H1 (cell line): ENCODE data around the gene SNTN. TPM values are rescaled to one million over a fixed set of nuclear protein-coding genes. Genes with fewer than 3 reads are reported as not detected.

Experiments used
- CTCF ChIA-PET: fragments of 300-600 bp; sonication (Branson Sonifier 250); formaldehyde crosslinking; loops from one replicate; lab custom pipeline; 2021; ENCODE audit not compliant: partially characterized antibody; lab: Charles Lee
- POLR2A ChIA-PET: fragments of 300-600 bp; sonication (Branson Sonifier 250); formaldehyde crosslinking; loops from one replicate; lab custom pipeline; 2021; ENCODE audit warnings: inconsistent platforms; ENCODE audit not compliant: partially characterized antibody; lab: Charles Lee
- DNase-seq, 2 experiments: peaks; one replicate each; pipeline versions ENCODE4 v3.0.0 to v3.0.0-alpha.2; 2010 to 2022; ENCODE audit warnings: low spot score in 2 of 2, low read depth in 1 of 2, mixed read lengths in 1 of 2
- FAIRE-seq: peaks from 2 replicates; lab custom pipeline; 2011; peaks lifted over from hg19 to GRCh38; lab: Jason Lieb, UNC
- H2AFZ ChIP-seq: 2 replicates; pipeline ENCODE4 v1.8.1; 2012; ENCODE audit warnings: low read length, inconsistent platforms
- H2AK5ac ChIP-seq: 2 replicates; pipeline ENCODE4 v1.6.1; 2013; ENCODE audit warnings: low read depth, low read length
- H2BK120ac ChIP-seq: replicated peaks from 2 replicates; pipeline ENCODE3; 2013; ENCODE audit warnings: low read depth, low read length, inconsistent platforms
- H2BK12ac ChIP-seq: 2 replicates; pipeline ENCODE4 v1.6.1; 2013; ENCODE audit warnings: low read depth, low read length
- H2BK15ac ChIP-seq: 2 replicates; pipeline ENCODE4 v1.6.1; 2013; ENCODE audit warnings: low read length
- H2BK20ac ChIP-seq: 2 replicates; pipeline ENCODE4 v1.6.1; 2013; ENCODE audit warnings: low read length
- H2BK5ac ChIP-seq: 2 replicates; pipeline ENCODE4 v1.6.1; 2013; ENCODE audit warnings: low read depth, low read length
- H3K14ac ChIP-seq: 2 replicates; pipeline ENCODE4 v1.6.1; 2013; ENCODE audit warnings: inconsistent platforms; ENCODE audit not compliant: insufficient read length
- H3K18ac ChIP-seq: 2 replicates; pipeline ENCODE4 v1.6.1; 2013; ENCODE audit warnings: low read length; ENCODE audit errors: extremely low read depth
- H3K23ac ChIP-seq: 2 replicates; pipeline ENCODE4 v1.6.1; 2013; ENCODE audit warnings: inconsistent platforms; ENCODE audit not compliant: insufficient read length
- H3K23me2 ChIP-seq: 2 replicates; pipeline ENCODE4 v1.6.1; 2013; ENCODE audit warnings: low read depth, low read length
- H3K27ac ChIP-seq: 2 replicates; pipeline ENCODE4 v1.6.1; 2011; ENCODE audit warnings: low read depth, low read length, inconsistent platforms
- H3K27me3 ChIP-seq, 4 experiments: replicated peaks in 1 of 4; 1 replicate in 1 of 4; 2 replicates in 3 of 4; pipeline versions ENCODE4 v1.6.1 to v1.8.1; 2011 to 2013; ENCODE audit warnings: low read length in 3 of 4, mild to moderate bottlenecking in 3 of 4, inconsistent platforms in 2 of 4, mixed read lengths in 2 of 4, moderate library complexity in 1 of 4; ENCODE audit not compliant: control insufficient read depth in 3 of 4, insufficient read depth in 3 of 4; ENCODE audit errors: extremely low read depth in 1 of 4
- H3K36me3 ChIP-seq, 4 experiments: 2 replicates each; pipeline versions ENCODE4 v1.6.1 to v1.8.1; 2011 to 2013; ENCODE audit warnings: mild to moderate bottlenecking in 4 of 4, low read length in 3 of 4, moderate library complexity in 2 of 4, control low read depth in 1 of 4, inconsistent platforms in 1 of 4; ENCODE audit not compliant: insufficient read depth in 4 of 4, control insufficient read depth in 2 of 4
- H3K4ac ChIP-seq: replicated peaks from 2 replicates; pipeline ENCODE3; 2013; ENCODE audit warnings: low read length, low read depth, mixed read lengths, inconsistent platforms; ENCODE audit not compliant: insufficient read length
- H3K4me1 ChIP-seq, 4 experiments: replicated peaks in 1 of 4; 1 replicate in 1 of 4; 2 replicates in 3 of 4; pipeline versions ENCODE4 v1.6.1 to v1.8.1; 2011 to 2013; ENCODE audit warnings: low read length in 3 of 4, inconsistent platforms in 2 of 4, mixed read lengths in 1 of 4; ENCODE audit not compliant: insufficient read depth in 4 of 4, control insufficient read depth in 3 of 4
- H3K4me2 ChIP-seq, 2 experiments: 2 replicates each; pipeline versions ENCODE4 v1.6.1 to v1.8.1; 2011 to 2013; ENCODE audit warnings: low read depth in 2 of 2, low read length in 2 of 2, control low read depth in 1 of 2, inconsistent platforms in 1 of 2, mild to moderate bottlenecking in 1 of 2; ENCODE audit not compliant: insufficient read depth in 1 of 2
- H3K4me3 ChIP-seq, 4 experiments: fragments of 200-600, 300-600 bp in 1 of 4; sonication (generic), shearing (Covaris generic), sonication (Bioruptor Twin) in 1 of 4; 2 replicates each; pipeline versions ENCODE4 v1.5.1 to v1.8.1; 2011 to 2016; ENCODE audit warnings: low read length in 4 of 4, low read depth in 3 of 4, control low read depth in 2 of 4, inconsistent platforms in 2 of 4, mild to moderate bottlenecking in 2 of 4, mixed read lengths in 1 of 4, moderate library complexity in 1 of 4; ENCODE audit not compliant: insufficient read depth in 2 of 4; ENCODE audit errors: extremely low read depth in 1 of 4
- H3K56ac ChIP-seq: replicated peaks from 2 replicates; pipeline ENCODE3; 2013; ENCODE audit warnings: low read depth, mild to moderate bottlenecking, mixed read lengths, low read length, inconsistent platforms; ENCODE audit not compliant: insufficient read length
- H3K79me1 ChIP-seq: 2 replicates; pipeline ENCODE4 v1.6.1; 2013; ENCODE audit warnings: low read depth, low read length, control low read depth
- H3K79me2 ChIP-seq, 2 experiments: 2 replicates each; pipeline versions ENCODE4 v1.6.1 to v1.8.1; 2012 to 2013; ENCODE audit warnings: low read length in 2 of 2, mild to moderate bottlenecking in 2 of 2, inconsistent platforms in 1 of 2; ENCODE audit not compliant: insufficient read depth in 2 of 2, control insufficient read depth in 1 of 2
- H3K9ac ChIP-seq, 4 experiments: replicated peaks in 1 of 4; 1 replicate in 1 of 4; 2 replicates in 3 of 4; pipeline versions ENCODE4 v1.6.1 to v1.8.1; 2011 to 2013; ENCODE audit warnings: low read depth in 3 of 4, low read length in 3 of 4, control low read depth in 2 of 4, mild to moderate bottlenecking in 2 of 4, moderate library complexity in 2 of 4, inconsistent platforms in 1 of 4; ENCODE audit errors: extremely low read depth in 1 of 4
- H3K9me3 ChIP-seq, 2 experiments: 2 replicates each; pipeline versions ENCODE4 v1.6.1 to v1.8.1; 2012 to 2013; ENCODE audit warnings: mild to moderate bottlenecking in 2 of 2, moderate library complexity in 2 of 2, control low read depth in 1 of 2, inconsistent platforms in 1 of 2, low read depth in 1 of 2, low read length in 1 of 2, mixed read lengths in 1 of 2; ENCODE audit not compliant: insufficient read depth in 2 of 2
- H4K20me1 ChIP-seq, 2 experiments: replicated peaks in 1 of 2; 2 replicates each; pipeline versions ENCODE3 to v1.8.1; 2011 to 2013; ENCODE audit warnings: inconsistent platforms in 2 of 2, low read length in 2 of 2, mild to moderate bottlenecking in 1 of 2; ENCODE audit not compliant: insufficient read depth in 2 of 2, control insufficient read depth in 1 of 2
- H4K5ac ChIP-seq: 2 replicates; pipeline ENCODE4 v1.6.1; 2013; ENCODE audit warnings: low read length, low read depth, mixed read lengths, inconsistent platforms; ENCODE audit not compliant: insufficient read length
- H4K8ac ChIP-seq: 2 replicates; pipeline ENCODE4 v1.8.0; 2013; ENCODE audit warnings: mild to moderate bottlenecking, moderate library complexity, low read length, inconsistent platforms; ENCODE audit not compliant: insufficient read depth; ENCODE audit errors: extremely low read depth
- H4K91ac ChIP-seq: replicated peaks from 2 replicates; pipeline ENCODE3; 2013; ENCODE audit warnings: low read length, mixed read lengths, inconsistent platforms; ENCODE audit not compliant: insufficient read length
- BCL11A ChIP-seq, 2 experiments: IDR thresholded peaks; one replicate each; pipeline ENCODE4 v1.6.1; 2011; ENCODE audit warnings: low read depth in 2 of 2, low read length in 2 of 2, mild to moderate bottlenecking in 2 of 2
- CTBP2 ChIP-seq: IDR thresholded peaks from 2 replicates; pipeline ENCODE4 v1.7.0; 2011; ENCODE audit warnings: borderline replicate concordance, mild to moderate bottlenecking, moderate library complexity, mixed read lengths, low read length; ENCODE audit not compliant: insufficient read depth, insufficient read length
- CTCF ChIP-seq, 3 experiments: IDR thresholded peaks; 1 replicate in 2 of 3; 2 replicates in 1 of 3; pipeline versions ENCODE4 v1.5.1 to v1.6.1; 2011; ENCODE audit warnings: low read length in 3 of 3, mild to moderate bottlenecking in 3 of 3, inconsistent platforms in 2 of 3, low read depth in 1 of 3, moderate library complexity in 1 of 3; ENCODE audit not compliant: insufficient read depth in 1 of 3; ENCODE audit errors: control extremely low read depth in 1 of 3
- NRF1 ChIP-seq: IDR thresholded peaks from 2 replicates; pipeline ENCODE4 v1.6.1; 2011; ENCODE audit warnings: mild to moderate bottlenecking, low read depth, low read length, improper control_type of control experiment
- SP1 ChIP-seq: IDR thresholded peaks from 2 replicates; pipeline ENCODE4 v1.6.1; 2011; ENCODE audit warnings: low read depth, low read length
- SP4 ChIP-seq: IDR thresholded peaks from 2 replicates; pipeline ENCODE4 v1.6.1; 2012; ENCODE audit warnings: low read length, inconsistent platforms
- WGBS, 2 experiments: shearing (Covaris generic) in 1 of 2; methylation state at CpG; one replicate each; pipeline versions ENCODE4 v1.1.6 to v1.1.7; 2013 to 2015; ENCODE audit warnings: low lambda C conversion rate in 2 of 2, mixed read lengths in 2 of 2, inconsistent platforms in 1 of 2, low coverage in 1 of 2, missing lambda C conversion rate in 1 of 2; ENCODE audit not compliant: insufficient replicate concordance in 2 of 2, insufficient coverage in 1 of 2, insufficient read length in 1 of 2; ENCODE audit errors: extremely low coverage in 1 of 2, missing lambda C conversion rate in 1 of 2; 5-methylcytosine and 5-hydroxymethylcytosine counted together
- polyA plus RNA-seq, 7 experiments: library from polyadenylated mRNA; depleted of rRNA in 3 of 7; stranded (reverse) in 5 of 7; unstranded in 2 of 7; fragments of >200 nt in 5 of 7; fragments of 200-250 nt in 2 of 7; gene quantifications; 1 replicate in 5 of 7; 2 replicates in 1 of 7; 4 replicates in 1 of 7; pipeline versions ENCODE4 v1.2.1 to v1.2.3, GENCODE V29; 2011 to 2013; ENCODE audit warnings: missing spikeins in 2 of 7, mixed read lengths in 2 of 7
- total RNA-seq: library from RNA; stranded (reverse); fragmentation: NEBNext Ultra II Directional; extraction: Animal tissue kit (Norgen Biotek cat#: 25700); gene quantifications from 2 replicates; pipeline ENCODE4 v1.2.1, GENCODE V29; 2021

Gene SNTN
- total and polyA plus RNA-seq, 2 of the 8 experiments (the other 6 are each of a cell fraction or from before 2014, with no cell fraction given) = not detected

GRCh38 chr3:63609408-63609807, 43.1 kb upstream of the SNTN start:
- Histone ChIP-seq H3K79me1 (no peaks in the 10 kb centered on the region), H2AK5ac (no peak overlapping the region), H3K9me3 (no peaks in the 10 kb centered on the region), H3K4me3 (no peak overlapping the region), H3K23me2 (no peaks in the 10 kb centered on the region), H4K5ac (no peak overlapping the region), H3K9ac (no peak overlapping the region), H3K56ac (no peak overlapping the region), H3K27me3 (no peaks in the 10 kb centered on the region), H2BK5ac (no peak overlapping the region), H4K20me1 (no peaks in the 10 kb centered on the region), H3K27ac (no peak overlapping the region), H3K79me2 (no peaks in the 10 kb centered on the region), H4K91ac (no peak overlapping the region), H2AFZ (no peak overlapping the region), H3K36me3 (no peaks in the 10 kb centered on the region), H3K4me2 (no peak overlapping the region), H2BK12ac (no peak overlapping the region), H2BK20ac (no peak overlapping the region), H3K14ac (no peak overlapping the region), H3K18ac (no peak overlapping the region), H2BK120ac (no peak overlapping the region), H3K4me1 (peaks cover 0 to 4% (median 0%) of the 10 kb centered on the region in 4 experiments; a peak in 1 of 7 replicates), H3K23ac (no peak overlapping the region), H2BK15ac (no peak overlapping the region), H4K8ac (no peak overlapping the region), H3K4ac (no peak overlapping the region)
- no peak for DNase-seq
- no peak for TF ChIP-seq NRF1
- no peak for TF ChIP-seq CTCF (IDR thresholded peaks at IDR 0.05; ENCODE audit: control extremely low read depth in 1 of 3, insufficient read depth in 1 of 3, low read depth in 1 of 3, low read length in 3 of 3)
- no peak for TF ChIP-seq SP1
- TF ChIP-seq SP4 = no peak
- no peak for TF ChIP-seq BCL11A (IDR thresholded peaks at IDR 0.05; ENCODE audit: low read depth in 2 of 2, low read length in 2 of 2)
- TF ChIP-seq CTBP2 = no peak
- WGBS, 2 experiments = 90% methylated on average over 7 of the region's 7 CpGs; no CpG with 5 or more reads in 1 of the 2 experiments
- CTCF ChIA-PET = interaction anchor here (0.9 to 1.7 kb wide), 2 partner anchors 10 to 210 kb away, joined by 3 to 5 read pairs; no protein-coding TSS in a partner anchor
- POLR2A ChIA-PET = no interaction called here
- FAIRE-seq = no peak
